Endodermal cell (in vitro differentiated cells): ENCODE measurements around the gene SOD3. TPM values are rescaled to one million over a fixed set of nuclear protein-coding genes. Genes with fewer than 3 reads are reported as not detected.

ENCODE experiments used
- DNase-seq: peaks from one replicate; pipeline ENCODE4 v3.0.0-alpha.2; 2017
- H3K27ac ChIP-seq: 2 replicates; pipeline ENCODE4 v1.5.1; 2013; ENCODE audit warnings: mild to moderate bottlenecking, low read depth, low read length, moderate library complexity
- H3K27me3 ChIP-seq: 2 replicates; pipeline ENCODE4 v1.6.1; 2013; ENCODE audit warnings: mild to moderate bottlenecking, low read length, moderate library complexity; ENCODE audit not compliant: insufficient read depth, control insufficient read depth, poor library complexity, severe bottlenecking
- H3K36me3 ChIP-seq: 2 replicates; pipeline ENCODE4 v1.7.0; 2013; ENCODE audit warnings: mild to moderate bottlenecking, low read length, moderate library complexity; ENCODE audit not compliant: control insufficient read depth, insufficient read depth
- H3K4me1 ChIP-seq: one replicate; pipeline ENCODE4 v1.7.0; 2013; ENCODE audit warnings: low read length; ENCODE audit not compliant: control insufficient read depth, insufficient read depth
- H3K4me3 ChIP-seq: 2 replicates; pipeline ENCODE4 v1.5.1; 2013; ENCODE audit warnings: mild to moderate bottlenecking, low read length, moderate library complexity
- H3K9ac ChIP-seq: 2 replicates; pipeline ENCODE4 v1.6.1; 2013; ENCODE audit warnings: mild to moderate bottlenecking, low read length, moderate library complexity; ENCODE audit not compliant: poor library complexity, severe bottlenecking; ENCODE audit errors: extremely low read depth
- H3K9me3 ChIP-seq: 2 replicates; pipeline ENCODE4 v1.6.1; 2013; ENCODE audit warnings: mild to moderate bottlenecking, low read length, moderate library complexity; ENCODE audit not compliant: control insufficient read depth
- H3K27ac Mint-ChIP-seq: 2 replicates; pipeline ENCODE4 v1.8.0; 2020; ENCODE audit warnings: mixed read lengths
- H3K27me3 Mint-ChIP-seq: 2 replicates; pipeline ENCODE4 v1.8.0; 2021; ENCODE audit warnings: mild to moderate bottlenecking, mixed read lengths; ENCODE audit not compliant: insufficient read depth
- H3K36me3 Mint-ChIP-seq: 2 replicates; pipeline ENCODE4 v1.8.0; 2020; ENCODE audit warnings: low read depth, mixed read lengths
- H3K4me1 Mint-ChIP-seq: 2 replicates; pipeline ENCODE4 v1.8.0; 2020; ENCODE audit warnings: mixed read lengths
- H3K4me3 Mint-ChIP-seq: 2 replicates; pipeline ENCODE4 v1.8.0; 2020; ENCODE audit warnings: mild to moderate bottlenecking, moderate library complexity, mixed read lengths
- H3K9me3 Mint-ChIP-seq: 2 replicates; pipeline ENCODE4 v1.8.0; 2020; ENCODE audit warnings: mild to moderate bottlenecking, mixed read lengths
- CTCF ChIP-seq: fragments of 200-600 bp; sonication (generic); conservative IDR thresholded peaks from 2 replicates; pipeline ENCODE4 v1.5.0; 2021; ENCODE audit warnings: antibody characterized with exemption, mild to moderate bottlenecking
- WGBS, 2 experiments: methylation state at CpG; one replicate each; pipeline versions ENCODE4 v1.1.5 to v1.1.7; 2013; ENCODE audit warnings: missing lambda C conversion rate in 2 of 2, mixed read lengths in 1 of 2; ENCODE audit not compliant: insufficient coverage in 1 of 2, insufficient read length in 1 of 2; 5-methylcytosine and 5-hydroxymethylcytosine counted together
- total RNA-seq, 2 donors: library from RNA; stranded (reverse); fragmentation: NEBNext Ultra II Directional in 1 of 2; extraction: Animal tissue kit (Norgen Biotek cat#: 25700) in 1 of 2; gene quantifications; 2 replicates in 1 of 2; 3 replicates in 1 of 2; pipeline ENCODE4 v1.2.1, GENCODE V29; 2021

Gene SOD3
- total RNA-seq, 2 donors from 2014 or later, result 5.7 to 8.7 TPM

- Mint-ChIP-seq H3K36me3 (no peaks in the 10 kb centered on the region), H3K9me3 (no peaks in the 10 kb centered on the region), H3K27me3 (peaks cover 97% of the 10 kb centered on the region), H3K4me1 (peaks cover 34% of the 10 kb centered on the region), H3K27ac (no peak overlapping the region), H3K4me3 (peak overlapping the region; percentile 43)
- no peak overlapping the region for H3K9ac ChIP-seq
- H3K4me3 ChIP-seq, result peak overlapping the region; percentile 20
- peak; percentile 66 for DNase-seq
- peaks cover 70% of the 10 kb centered on the region for H3K27me3 ChIP-seq
- no peak overlapping the region for H3K27ac ChIP-seq
- WGBS, 2 experiments, result 53 to 74% methylated on average over 42 to 103 of the region's 103 CpGs
- TF ChIP-seq CTCF, result no peak
- peaks cover 14% of the 10 kb centered on the region for H3K4me1 ChIP-seq
- no peaks in the 10 kb centered on the region for H3K9me3 ChIP-seq
- no peaks in the 10 kb centered on the region for H3K36me3 ChIP-seq
These were observed 4.4 kb downstream of the SOD3 start for GRCh38 chr4:24799544-24800324.

- Mint-ChIP-seq H3K4me3 (peak overlapping the region; percentile 43), H3K27ac (no peak overlapping the region), H3K9me3 (no peaks in the 10 kb centered on the region), H3K27me3 (peaks cover 97% of the 10 kb centered on the region), H3K36me3 (no peaks in the 10 kb centered on the region), H3K4me1 (peaks cover 31% of the 10 kb centered on the region)
- DNase-seq, result peak; percentile 75
- H3K36me3 ChIP-seq, result no peaks in the 10 kb centered on the region
- no peak for TF ChIP-seq CTCF
- no peaks in the 10 kb centered on the region for H3K9me3 ChIP-seq
- no peak overlapping the region for H3K27ac ChIP-seq
- H3K9ac ChIP-seq, result no peak overlapping the region
- H3K4me3 ChIP-seq, result peak overlapping the region; percentile 20
- peaks cover 70% of the 10 kb centered on the region for H3K27me3 ChIP-seq
- H3K4me1 ChIP-seq, result peaks cover 8% of the 10 kb centered on the region
- 10 to 20% methylated on average over 7 to 25 of the region's 25 CpGs for WGBS, 2 experiments
These were observed 5.0 kb downstream of the SOD3 start for GRCh38 chr4:24800325-24800895.

- DNase-seq, result no peak
- H3K9ac ChIP-seq, result no peak overlapping the region
- Mint-ChIP-seq H3K9me3 (no peaks in the 10 kb centered on the region), H3K4me3 (peak overlapping the region; percentile 43), H3K27me3 (peaks cover 96% of the 10 kb centered on the region), H3K4me1 (peaks cover 35% of the 10 kb centered on the region), H3K27ac (no peak overlapping the region), H3K36me3 (no peaks in the 10 kb centered on the region)
- 89 to 92% methylated on average over 4 to 10 of the region's 10 CpGs for WGBS, 2 experiments
- H3K9me3 ChIP-seq, result no peaks in the 10 kb centered on the region
- H3K27me3 ChIP-seq, result peaks cover 70% of the 10 kb centered on the region
- H3K36me3 ChIP-seq, result no peaks in the 10 kb centered on the region
- no peaks in the 10 kb centered on the region for H3K4me1 ChIP-seq
- TF ChIP-seq CTCF, result no peak
- no peak overlapping the region for H3K27ac ChIP-seq
- no peak overlapping the region for H3K4me3 ChIP-seq
These were observed 5.9 kb downstream of the SOD3 start for GRCh38 chr4:24801136-24801855.
